HL-60/S4 (cell line): Measurements from ENCODE around the gene SETD4.
"Not testable (repeated sequence)": the region's sequence is repeated elsewhere in the genome, so short reads cannot be mapped to it uniquely, and the experiment has no call there.

Experiments
- in situ Hi-C: fragments of 300-500 bp; cut with MboI; formaldehyde crosslinking; loops from 2 replicates; pipeline ENCODE4 v1.14.3; 2022; ENCODE audit warnings: low sequenced_read_pairs

SETD4 gene, protein sequence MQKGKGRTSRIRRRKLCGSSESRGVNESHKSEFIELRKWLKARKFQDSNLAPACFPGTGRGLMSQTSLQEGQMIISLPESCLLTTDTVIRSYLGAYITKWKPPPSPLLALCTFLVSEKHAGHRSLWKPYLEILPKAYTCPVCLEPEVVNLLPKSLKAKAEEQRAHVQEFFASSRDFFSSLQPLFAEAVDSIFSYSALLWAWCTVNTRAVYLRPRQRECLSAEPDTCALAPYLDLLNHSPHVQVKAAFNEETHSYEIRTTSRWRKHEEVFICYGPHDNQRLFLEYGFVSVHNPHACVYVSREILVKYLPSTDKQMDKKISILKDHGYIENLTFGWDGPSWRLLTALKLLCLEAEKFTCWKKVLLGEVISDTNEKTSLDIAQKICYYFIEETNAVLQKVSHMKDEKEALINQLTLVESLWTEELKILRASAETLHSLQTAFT

GRCh38 chr21:36060159-36060921, at the start of gene SETD4:
SETD4 (minus strand) TSS chr21:36060526; CDS start chr21:36058888, 1,638 bp downstream.
- in situ Hi-C loops: no loop called here

DNA sequence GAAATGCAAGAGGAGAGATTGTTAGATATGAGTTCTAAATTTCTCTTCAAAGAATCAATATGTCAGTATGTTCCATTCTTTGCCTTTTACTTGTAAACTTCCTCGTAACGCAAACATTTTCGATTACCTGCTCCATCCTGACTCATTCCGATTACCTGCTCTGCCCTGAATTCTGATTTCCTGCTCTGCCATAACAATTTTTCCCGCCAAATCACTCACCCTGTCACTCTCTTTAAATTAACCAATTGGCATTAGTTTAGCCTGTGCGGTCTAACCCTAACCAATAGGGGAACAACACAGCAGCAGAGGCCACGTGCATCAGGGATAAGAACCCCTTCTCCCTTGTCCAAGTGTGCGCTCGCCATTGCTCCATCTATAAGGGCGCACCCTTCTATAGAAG, 49.5 kb upstream of the SETD4 start:
- in situ Hi-C loops: no loop called here

- in situ Hi-C loops: no loop called here
These were observed 45.1 kb upstream of the SETD4 start for GRCh38 chr21:36105327-36105842.

DNA sequence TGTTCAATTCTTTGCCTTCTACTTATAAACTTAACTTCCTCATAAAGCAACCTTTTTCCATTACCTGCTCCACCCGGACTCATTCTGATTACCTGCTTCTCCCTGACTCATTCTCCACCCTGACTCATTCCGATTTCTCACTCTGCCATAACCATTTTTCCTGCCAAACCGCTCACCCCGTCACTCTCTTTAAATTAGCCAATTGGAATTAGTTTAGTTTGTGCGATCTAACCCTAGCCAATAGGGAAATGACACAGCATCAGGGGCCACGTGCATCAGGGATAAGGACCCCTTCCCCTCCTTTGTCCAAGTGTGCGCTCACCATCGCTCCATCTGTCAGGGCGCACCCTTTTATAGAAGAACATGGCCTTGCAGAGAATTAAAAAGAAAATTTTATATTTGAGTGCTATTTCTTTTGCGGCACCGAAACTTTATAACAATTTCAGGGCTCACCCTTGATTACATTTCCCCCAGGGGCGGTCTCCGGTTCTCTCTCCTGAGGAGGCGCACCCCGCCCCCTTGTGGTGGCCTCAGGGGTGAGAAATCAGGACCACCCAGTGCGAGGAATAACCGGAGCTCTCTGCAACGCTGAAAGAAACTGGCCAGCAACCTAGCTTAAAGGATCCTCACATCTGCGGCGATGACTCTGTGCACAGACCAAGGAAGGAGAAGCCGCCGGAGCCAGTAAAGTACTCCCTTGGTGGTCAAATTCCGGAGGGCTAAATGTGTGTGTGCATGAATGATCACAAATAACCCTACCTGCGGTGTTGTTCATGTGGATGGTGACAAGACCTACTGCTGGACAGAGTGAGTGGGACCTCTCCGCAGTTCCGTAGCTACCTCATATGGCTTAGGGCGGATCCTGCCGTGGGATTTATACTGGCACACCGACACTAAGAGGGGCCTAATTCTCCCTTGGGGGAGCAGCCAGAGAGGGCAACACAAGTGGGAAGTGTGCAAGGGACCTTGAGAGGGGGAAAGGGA, 44.3 kb upstream of the SETD4 start:
- in situ Hi-C loops: no loop called here

- in situ Hi-C loops: no loop called here
These were observed 43.1 kb upstream of the SETD4 start for GRCh38 chr21:36103434-36103833.

DNA sequence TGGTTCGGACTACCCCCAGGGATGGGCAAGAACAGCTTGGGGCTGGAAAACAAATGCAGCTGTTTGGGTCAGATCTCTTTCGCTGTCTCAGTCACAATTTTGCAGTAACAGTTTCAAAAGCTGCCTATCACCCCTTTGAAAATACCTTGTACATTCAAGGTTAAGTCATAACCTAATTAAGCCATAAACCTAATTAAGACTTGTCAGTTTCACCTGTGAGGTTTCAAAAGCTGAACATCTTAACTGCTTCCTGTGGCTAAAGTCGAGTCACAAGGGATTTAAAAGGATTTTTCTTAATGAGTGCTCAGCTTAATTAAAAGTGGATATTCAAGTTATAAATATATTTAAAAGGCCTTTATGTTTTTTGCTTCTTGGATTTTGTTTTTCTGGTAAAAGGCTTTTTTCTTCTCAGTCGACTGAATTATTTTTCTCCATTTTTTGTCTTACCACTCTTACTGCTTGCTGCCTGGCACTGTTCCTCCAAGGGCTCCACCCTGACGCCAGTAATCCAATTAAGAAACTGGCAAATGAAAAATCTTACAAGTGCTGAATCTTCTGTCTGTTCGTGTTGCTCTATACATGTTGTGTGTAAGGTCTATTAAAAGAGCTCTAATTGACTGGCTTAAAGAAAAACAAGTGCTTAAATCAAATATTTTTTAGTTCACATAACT, 40.8 kb upstream of the SETD4 start:
- in situ Hi-C loops: no loop called here

DNA sequence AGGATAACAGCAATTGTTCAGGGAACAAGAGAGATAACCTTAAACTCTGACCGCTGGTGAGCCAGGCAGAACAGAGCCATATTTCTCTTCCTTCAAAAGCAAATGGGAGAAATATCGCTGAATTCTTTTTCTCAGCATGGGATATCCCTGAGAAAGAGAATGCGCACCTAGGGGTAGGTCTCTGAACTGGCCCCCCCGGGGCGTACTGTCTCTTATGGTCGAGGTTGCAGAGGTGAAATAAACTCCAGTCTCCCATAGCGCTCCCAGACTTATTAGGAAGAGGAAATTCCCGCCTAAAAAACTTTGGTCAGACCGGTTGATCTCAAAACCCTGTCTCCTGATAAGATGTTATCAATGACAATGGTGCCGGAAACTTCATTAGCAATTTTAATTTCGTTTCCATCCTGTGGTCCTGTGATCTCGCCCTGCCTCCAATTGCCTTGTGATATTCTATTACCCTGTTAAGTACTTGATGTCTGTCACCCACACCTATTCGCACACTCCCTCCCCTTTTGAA, 39.4 kb upstream of the SETD4 start:
- in situ Hi-C loops: not testable (repeated sequence)

GRCh38 chr21:36099000-36099399, 38.7 kb upstream of the SETD4 start:
- in situ Hi-C loops: no loop called here

DNA sequence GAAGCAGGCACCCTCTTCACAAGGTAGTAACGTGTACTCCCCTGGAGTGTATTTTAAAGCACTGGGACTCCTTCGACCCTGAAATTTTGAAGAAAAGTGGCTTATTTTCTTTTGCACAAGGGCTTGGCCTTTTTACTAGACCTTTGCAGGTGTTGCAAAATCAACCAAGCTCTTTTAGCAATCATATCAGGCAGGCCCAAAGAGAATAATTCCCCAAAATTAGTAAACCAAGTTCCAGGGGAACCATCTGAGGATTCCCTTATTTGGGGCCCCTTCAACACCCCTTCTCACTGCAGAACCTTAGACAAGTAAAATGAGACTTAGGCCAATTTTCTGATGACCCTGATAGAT, 37.8 kb upstream of the SETD4 start:
- in situ Hi-C loops: no loop called here

- in situ Hi-C loops: no loop called here
These were observed 37.3 kb upstream of the SETD4 start for GRCh38 chr21:36097427-36098181.

DNA sequence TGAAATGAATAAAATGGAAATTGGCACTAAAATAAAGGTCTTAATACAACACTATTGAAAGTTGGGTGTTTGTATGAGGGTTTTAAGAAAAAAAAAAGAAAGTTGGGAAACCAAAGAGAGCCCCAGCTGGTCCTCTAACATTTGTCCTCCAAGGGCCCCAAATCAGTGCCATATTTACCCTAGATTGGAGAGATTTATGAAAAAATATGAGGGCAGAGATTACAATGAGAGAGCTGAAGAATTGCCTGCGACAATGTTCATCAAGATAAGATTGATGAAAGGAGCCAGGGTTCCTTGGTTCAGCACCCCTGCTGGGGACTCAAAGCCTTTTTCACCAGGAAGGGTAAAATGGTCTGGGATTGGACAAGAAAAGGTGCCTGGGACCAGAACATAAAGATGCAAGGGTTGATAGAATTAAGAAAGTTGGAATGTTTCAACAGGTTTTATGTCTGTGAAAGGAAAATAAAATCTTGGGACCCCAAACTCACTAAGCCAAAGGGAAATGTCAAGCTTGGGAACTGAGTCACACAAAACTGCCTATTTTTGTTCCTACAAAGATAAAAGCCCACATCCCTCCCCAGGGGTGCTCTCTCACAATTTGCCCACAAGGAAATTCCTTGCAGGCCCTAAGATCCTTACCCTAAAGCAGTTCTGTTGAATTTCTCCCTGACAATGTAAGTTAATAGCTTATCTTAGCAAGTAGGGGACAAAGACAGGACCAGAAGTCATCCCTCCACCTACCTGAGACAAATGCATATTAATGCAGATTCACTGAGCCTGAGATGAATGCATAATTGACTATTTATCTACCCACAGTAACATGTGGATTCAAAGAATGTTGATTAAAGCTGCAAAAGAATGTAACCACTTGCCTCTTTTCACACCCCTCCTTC, 36.3 kb upstream of the SETD4 start:
- in situ Hi-C loops: no loop called here

GRCh38 chr21:36093512-36093911, 33.2 kb upstream of the SETD4 start:
- in situ Hi-C loops: no loop called here

DNA sequence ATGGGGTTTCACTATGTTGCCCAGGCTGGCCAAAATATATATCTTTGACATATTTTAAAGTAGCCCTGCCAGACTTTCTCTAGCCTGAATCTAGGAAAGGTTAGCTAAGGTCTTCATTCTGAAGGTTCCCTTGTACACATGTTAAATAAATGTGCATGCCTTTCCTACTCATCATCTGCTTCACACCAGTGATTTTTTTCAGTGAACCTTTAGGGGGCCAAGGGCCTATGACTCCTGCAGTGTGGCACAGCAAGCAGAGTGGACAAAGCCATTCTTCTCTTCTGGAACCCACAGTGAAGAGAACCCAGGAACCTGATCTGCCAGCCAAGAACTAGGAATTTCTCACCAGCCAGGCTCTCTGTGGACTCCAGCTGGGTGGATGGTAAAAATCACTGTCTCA, 32.4 kb upstream of the SETD4 start:
- in situ Hi-C loops: no loop called here

DNA sequence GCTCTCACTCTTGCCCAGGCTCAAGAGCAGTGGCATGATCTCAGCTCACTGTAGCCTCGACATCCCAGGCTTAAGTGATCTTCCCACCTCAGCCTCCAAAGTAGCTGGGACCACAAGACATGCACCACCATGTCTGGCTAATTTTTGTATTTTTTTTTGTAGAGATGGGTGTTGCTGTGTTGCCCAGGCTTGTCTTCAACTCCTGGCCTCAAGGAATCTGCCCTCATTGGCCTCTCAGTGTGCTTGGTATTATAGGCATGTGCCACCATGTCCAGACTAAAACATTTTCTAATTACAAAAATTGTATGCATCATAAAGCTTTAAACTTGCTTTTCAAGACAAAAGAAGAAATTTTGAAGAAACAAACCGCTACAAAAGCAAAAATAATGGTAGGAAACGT, 29.6 kb upstream of the SETD4 start:
- in situ Hi-C loops: no loop called here

- in situ Hi-C loops: no loop called here
These were observed 27.2 kb upstream of the SETD4 start for GRCh38 chr21:36087362-36088138.

DNA sequence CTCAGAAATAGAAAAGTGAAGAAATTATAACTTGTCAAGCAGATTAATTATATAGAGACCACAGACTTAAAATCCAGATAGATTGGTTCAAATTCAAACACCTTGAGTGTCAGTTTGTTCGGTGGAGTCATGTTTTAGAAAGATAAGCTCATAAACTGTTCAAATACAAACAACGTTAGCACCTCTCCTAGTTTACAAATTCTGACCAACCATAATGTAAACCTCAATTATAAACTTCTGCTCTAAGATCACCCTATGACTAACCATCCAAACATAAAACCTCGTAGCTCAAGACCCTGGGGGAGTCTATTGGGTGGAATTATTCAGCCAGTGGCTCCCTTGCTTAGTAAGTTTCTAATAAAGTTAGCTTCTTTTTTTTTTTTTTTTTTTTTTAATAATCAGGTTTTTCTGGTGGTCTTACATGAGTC, 21.9 kb upstream of the SETD4 start:
- in situ Hi-C loops: no loop called here

DNA sequence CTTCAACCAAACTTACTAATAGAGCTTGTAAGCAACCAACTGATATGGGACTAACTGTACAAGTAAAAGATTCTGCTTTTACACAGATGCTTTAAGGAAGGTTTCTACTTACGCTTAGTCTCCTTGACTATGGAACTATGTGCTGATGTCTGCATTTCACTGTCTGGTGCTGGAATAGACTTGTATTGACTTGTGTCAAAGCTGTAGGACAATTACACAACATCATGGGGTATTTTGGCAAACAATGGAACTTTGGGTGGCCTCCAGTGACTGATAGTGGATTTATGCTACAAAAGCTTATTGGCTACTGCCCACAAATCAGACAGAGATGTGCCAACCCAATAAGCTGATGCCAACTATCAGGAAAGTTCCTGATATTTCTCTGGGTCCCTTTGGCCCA, 20.1 kb upstream of the SETD4 start:
- in situ Hi-C loops: no loop called here

GRCh38 chr21:36079671-36080070, 19.3 kb upstream of the SETD4 start:
- in situ Hi-C loops: no loop called here
